GM03348 (cell line): ENCODE results near the gene TAF4.
"Not testable (repeated sequence)": the region's sequence is repeated elsewhere in the genome, so short reads cannot be mapped to it uniquely, and the experiment has no call there.

ENCODE experiments used
- DNase-seq: peaks from one replicate; pipeline ENCODE4 v3.0.0; 2012; ENCODE audit warnings: low spot score

TAF4 gene

DNA sequence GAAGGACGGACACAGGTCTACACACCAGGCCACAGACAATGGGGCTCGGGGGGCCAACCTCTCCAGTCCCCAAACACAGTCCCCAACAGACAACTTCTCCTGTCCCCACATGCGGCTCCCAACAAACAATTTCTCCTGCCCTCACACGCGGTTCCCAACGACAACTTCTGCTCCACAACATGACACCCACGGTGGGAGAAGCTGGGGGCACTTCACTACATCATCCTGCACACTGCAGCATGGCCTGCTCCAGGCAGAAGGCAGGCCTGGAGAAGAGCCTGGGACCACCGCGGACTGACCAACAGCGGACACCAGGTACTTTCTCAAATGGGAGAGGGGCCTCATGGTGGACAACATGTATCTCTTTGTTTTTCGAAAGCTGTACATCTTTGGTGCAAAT, 6.7 kb downstream of the TAF4 start:
- DNase-seq: no peak

DNA sequence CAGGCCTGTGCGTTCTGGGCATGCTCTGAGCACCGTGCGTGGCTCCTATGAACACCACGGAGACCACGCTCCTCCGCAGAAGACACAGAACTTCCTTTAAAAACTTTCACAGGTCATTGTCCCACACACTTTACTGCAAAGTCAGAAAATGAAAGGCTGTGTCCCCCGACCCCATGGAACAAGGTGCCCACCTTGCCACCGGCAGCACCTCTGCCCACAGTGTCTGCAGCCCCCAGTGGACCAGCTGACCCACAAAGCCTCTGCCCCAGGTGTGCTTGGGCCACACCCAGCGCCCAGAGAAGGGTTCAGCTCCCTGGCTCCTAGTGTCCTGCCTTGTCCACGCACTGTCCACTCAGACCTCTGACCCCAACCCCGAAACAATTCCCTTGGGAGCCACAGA, 8.7 kb downstream of the TAF4 start:
- DNase-seq: no peak

- no peak for DNase-seq
These were observed 9.3 kb downstream of the TAF4 start for GRCh38 chr20:62056377-62056776.

GRCh38 chr20:62055862-62056115, 9.9 kb downstream of the TAF4 start:
- not testable (repeated sequence) for DNase-seq

- DNase-seq: no peak
These were observed 10.4 kb downstream of the TAF4 start for GRCh38 chr20:62055106-62055861.

DNA sequence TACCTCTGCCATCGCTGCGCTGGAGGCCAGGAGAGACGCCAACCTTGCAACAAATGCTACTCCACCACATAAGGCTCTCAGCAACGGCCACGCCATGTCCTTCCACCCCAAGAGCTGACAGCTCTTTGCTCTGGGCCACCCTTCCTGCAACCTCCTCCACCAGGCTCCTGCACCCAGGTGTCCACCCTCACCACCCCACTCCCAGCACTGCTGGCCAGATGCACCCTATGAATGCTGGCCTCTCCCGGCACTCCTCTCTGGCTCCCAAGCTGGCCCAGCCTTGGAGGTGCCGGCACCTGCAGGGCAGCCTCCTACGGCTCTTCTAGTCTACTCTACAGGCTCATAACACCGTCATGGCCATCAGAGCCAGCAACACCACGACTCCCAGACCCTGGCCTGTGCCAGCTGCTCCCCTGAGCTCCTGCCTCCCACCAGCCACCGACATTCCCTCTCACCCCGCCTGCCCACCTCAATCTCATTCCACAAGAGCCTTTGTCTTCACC, 11.2 kb downstream of the TAF4 start:
- DNase-seq: no peak

DNA sequence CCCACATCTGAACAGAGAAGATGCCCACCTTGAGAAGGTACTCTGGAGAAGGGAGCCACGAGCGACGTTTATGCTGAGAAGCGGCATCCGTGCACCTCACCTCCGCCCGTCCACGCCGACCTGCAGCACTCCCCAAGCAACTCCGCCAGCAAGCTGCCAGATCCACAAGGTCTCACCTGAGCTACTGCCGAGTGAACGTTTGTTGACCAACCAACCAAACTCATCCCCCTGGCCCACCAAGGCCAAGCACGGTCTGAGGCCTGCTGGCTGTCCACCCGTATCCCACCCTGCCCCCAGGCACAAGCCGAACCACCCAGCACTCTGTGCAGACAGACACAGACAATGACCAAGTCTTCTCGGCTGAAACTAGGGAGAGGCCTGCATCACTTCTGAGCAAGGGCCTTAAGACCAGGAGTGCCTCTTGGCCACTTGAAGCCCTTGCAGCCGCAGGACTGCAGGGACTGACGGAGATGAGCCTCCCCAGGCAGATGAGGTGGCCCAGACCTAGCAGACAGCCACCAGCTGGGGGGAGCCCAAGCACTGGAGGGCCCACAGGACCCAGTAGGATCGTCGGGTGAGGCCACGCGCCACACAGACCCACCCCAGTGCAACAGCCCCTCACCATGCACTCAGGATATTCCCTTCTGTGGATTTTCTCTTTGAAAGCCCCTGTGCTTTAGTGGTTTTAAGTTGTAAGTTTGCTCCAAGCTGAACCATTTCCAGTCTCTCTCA, 12.1 kb downstream of the TAF4 start:
- DNase-seq: no peak

DNA sequence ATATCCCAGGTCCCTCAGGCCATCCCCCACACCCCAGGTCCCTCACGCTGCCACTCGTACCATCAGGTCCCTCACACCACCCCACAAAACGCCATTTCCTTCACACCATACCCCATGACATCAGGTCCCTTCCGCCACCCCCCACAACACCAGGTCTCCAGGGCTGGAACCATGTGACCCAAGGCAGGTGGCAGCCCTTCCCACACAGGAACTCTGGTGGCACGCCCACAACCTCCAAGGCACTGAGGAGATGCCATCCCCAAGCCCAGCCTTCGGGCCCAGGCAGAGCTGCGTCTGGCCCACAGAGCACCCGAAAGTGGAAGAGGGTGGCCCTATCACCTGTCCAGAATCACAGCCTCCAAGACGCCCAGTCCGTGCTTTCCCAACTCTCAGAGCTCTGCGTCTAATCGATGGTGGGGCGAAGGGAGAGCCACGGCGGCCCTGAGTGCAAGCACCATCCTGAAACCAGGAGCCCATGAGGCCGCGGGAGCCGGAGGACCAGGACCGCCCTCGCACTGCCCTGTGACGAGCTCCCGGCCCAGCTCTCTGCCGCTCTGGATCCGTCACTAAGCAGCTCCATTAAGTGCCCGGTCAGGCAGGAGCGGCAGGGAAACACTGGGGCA, 12.7 kb downstream of the TAF4 start:
- DNase-seq: no peak

DNA sequence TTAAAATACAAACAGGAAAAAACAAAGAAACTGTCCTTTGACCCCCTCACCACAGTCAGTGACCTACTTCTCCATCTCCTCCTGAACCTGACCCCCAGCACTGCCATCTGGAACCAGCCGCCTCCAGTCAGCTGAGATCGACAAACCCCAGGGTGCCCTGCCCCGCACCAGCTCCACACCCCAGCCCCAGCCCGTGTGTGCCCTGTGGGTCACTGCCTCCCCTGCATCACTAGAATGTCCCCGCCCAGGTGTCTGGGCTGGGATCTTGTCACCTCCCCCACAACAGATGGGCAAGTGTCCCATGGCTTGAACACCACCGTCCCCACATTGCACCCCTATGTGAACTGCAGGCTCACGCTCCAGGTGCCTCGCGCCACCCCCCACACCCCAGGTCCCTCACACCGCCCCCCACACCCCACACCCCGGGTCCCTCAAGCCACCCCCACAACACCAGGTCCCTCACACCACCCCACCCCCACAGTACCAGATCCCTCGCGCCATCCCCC, 13.3 kb downstream of the TAF4 start:
- DNase-seq: no peak

DNA sequence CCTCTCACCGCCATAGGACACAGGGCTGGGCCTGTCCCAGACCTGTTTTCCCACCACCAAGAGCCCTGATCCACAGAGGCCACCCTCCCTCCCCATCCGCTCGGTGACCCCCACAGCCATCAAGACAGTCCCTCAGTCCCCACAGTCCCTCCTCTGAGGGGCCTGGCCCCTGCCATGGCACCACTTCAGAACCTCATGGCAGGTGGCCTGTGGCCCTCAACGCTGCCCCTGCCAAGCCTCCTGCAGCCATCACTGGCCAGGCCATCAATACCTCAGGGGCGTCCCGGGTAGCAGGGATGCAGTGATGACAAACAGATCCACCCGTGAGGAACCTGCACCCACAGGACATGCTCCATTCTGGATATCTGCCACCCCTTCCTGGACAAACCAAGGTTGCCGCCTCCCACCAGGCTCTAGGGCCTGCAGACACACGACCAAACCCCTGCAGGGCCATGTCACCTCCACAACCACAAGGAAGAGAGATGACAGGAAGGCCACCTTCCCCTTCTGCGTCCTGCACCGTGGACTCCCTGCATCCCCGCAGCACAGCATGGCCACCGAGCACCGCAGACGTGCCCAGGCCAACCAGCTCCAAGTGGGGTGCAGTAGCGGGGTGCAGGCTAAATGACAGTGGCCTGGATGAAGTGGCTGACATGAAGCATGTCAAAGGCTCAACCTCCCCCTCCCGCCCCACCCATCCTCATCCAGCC, 14.0 kb downstream of the TAF4 start:
- DNase-seq: no peak

DNA sequence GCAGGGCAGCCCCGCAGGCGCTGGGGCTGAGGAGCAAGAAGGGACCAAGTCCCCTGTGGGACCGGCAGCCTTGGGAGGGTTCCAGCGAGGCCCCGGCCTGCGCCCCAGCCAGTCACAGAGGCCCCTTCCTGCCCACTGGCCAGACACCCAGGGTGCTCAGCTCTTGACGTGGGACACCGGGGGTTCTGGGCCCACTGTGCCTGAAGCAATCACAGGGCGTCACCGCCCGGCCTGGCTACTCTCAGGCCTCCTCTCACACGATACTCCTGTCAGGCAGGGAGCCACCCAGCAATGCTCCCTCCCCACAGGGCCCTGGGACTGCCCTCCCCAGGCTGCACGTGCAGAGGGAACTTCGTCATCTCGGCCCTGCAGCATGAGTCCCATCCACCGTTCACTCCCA, 14.5 kb downstream of the TAF4 start:
- DNase-seq: no peak

- DNase-seq: no peak
These were observed 15.2 kb downstream of the TAF4 start for GRCh38 chr20:62050166-62051120.

GRCh38 chr20:62049342-62050165, 16.1 kb downstream of the TAF4 start:
- no peak for DNase-seq

GRCh38 chr20:62048821-62049291, 16.8 kb downstream of the TAF4 start:
- DNase-seq: no peak

DNA sequence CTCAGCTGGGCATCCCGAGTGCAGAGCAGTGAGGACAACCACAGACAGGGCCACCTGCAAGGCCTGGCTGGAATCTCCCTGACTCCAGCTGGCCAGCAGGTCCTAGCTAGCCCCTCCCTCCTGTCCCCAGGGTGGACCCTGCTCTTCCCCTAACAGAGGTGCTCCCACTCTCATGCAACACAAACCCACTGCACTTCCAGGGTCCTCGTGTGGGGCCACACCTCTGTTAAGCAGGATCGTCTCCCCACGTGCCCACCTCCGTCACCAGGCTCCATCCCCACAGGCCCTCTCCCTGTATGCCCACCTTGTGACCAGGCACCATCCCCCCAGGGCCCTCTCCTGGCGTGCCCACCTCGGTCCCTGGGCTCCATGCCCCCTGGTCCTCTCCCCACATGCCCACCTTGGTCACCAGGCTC, 17.3 kb downstream of the TAF4 start:
- no peak for DNase-seq

GRCh38 chr20:62047666-62048345, 17.9 kb downstream of the TAF4 start:
- DNase-seq: no peak

DNA sequence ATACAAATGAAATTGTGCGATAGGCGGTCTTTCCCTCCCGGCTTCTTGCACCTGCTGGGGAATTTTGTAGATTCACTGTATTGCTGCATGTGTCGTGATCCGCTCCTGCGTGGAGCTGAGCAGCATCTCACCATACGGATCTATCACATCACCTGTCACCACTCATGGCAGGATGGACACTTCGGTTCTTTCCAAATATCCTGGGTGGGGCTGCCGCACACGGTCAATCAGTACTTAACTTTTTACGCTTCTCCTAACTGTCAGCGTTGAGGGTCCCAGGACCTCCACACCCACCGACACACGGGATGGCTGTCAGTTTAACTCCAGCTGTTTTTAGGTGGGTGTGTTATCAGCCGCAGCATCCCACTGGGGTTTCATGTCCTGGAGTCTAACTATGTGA, 19.2 kb downstream of the TAF4 start:
- no peak for DNase-seq

- no peak for DNase-seq
These were observed 20.0 kb downstream of the TAF4 start for GRCh38 chr20:62045529-62046285.

GRCh38 chr20:62045118-62045517, 20.6 kb downstream of the TAF4 start:
- DNase-seq: no peak
